HepG2 (cell line): ENCODE measurements around the gene SLAMF8. TPM values are rescaled to one million over a fixed set of nuclear protein-coding genes. Genes with fewer than 3 reads are reported as not detected.

Experiments used
- ATAC-seq: fragments of 200-7000 bp; cut with Tn5 transposase; 3 replicates; pipeline ENCODE4 v1.9.1; 2020; ENCODE audit warnings: mild to moderate bottlenecking, moderate library complexity
- BruUV-seq: library from RNA; stranded (reverse); fragments of 400-500 nt; replicated peaks from 2 replicates; lab custom pipeline; 2021; lab: Mats Ljungman, UMichigan
- CTCF ChIA-PET: fragments of 300-600 bp; formaldehyde crosslinking; extraction: SDS; loops from one replicate; lab custom pipeline; 2021; ENCODE audit warnings: low total read pairs, inconsistent platforms, low intra/inter-chr PET ratio; lab: Yijun Ruan, JAX
- POLR2A ChIA-PET: fragments of 350-600 bp; sonication (Branson Sonifier 250); formaldehyde crosslinking; loops from one replicate; lab custom pipeline; 2020; ENCODE audit warnings: antibody characterized with exemption, inconsistent platforms; lab: Yijun Ruan, JAX
- DNase-seq: peaks from one replicate; pipeline ENCODE4 v3.0.0-alpha.2; 2015; ENCODE audit warnings: low spot score
- FAIRE-seq: peaks from 3 replicates; lab custom pipeline; 2011; peaks lifted over from hg19 to GRCh38; lab: Jason Lieb, UNC
- H2AFZ ChIP-seq: one replicate; pipeline ENCODE4 v1.6.1; 2011; ENCODE audit warnings: low read length, inconsistent platforms
- H3K27ac ChIP-seq: fragments of 300-600 bp; 3 replicates; pipeline ENCODE4 v1.8.0; 2011; ENCODE audit warnings: mixed run types, mild to moderate bottlenecking, mixed read lengths, low read length, inconsistent platforms; ENCODE audit not compliant: insufficient read depth; ENCODE audit errors: extremely low read length
- H3K27me3 ChIP-seq, 2 experiments: fragments of 200-600 bp in 1 of 2; 2 replicates in 1 of 2; 3 replicates in 1 of 2; pipeline versions ENCODE4 v1.6.0 to v1.8.0; 2011; ENCODE audit warnings: low read length in 2 of 2, mild to moderate bottlenecking in 2 of 2, moderate library complexity in 2 of 2, inconsistent platforms in 1 of 2; ENCODE audit not compliant: insufficient read depth in 2 of 2, control insufficient read depth in 1 of 2
- H3K36me3 ChIP-seq, 2 experiments: fragments of 200-600 bp in 1 of 2; replicated peaks in 1 of 2; 2 replicates in 1 of 2; 3 replicates in 1 of 2; pipeline versions ENCODE4 v1.5.1 to v1.8.0; 2011; ENCODE audit warnings: low read length in 2 of 2, inconsistent platforms in 1 of 2; ENCODE audit not compliant: insufficient read depth in 2 of 2, control insufficient read depth in 1 of 2
- H3K4me1 ChIP-seq: 2 replicates; pipeline ENCODE4 v1.5.1; 2012; ENCODE audit warnings: low read length, inconsistent platforms; ENCODE audit not compliant: insufficient read depth
- H3K4me2 ChIP-seq: 2 replicates; pipeline ENCODE4 v1.6.0; 2011; ENCODE audit warnings: low read depth, low read length, inconsistent platforms
- H3K4me3 ChIP-seq, 3 experiments: fragments of 200-600 bp in 1 of 3; sonication (generic), shearing (Covaris generic) in 1 of 3; replicated peaks in 1 of 3; 2 replicates each; pipeline ENCODE4 v1.5.1; 2011 to 2016; ENCODE audit warnings: low read length in 3 of 3, inconsistent platforms in 2 of 3, low read depth in 2 of 3, mild to moderate bottlenecking in 2 of 3, control low read depth in 1 of 3, mixed read lengths in 1 of 3; ENCODE audit not compliant: insufficient read depth in 1 of 3
- H3K79me2 ChIP-seq: one replicate; pipeline ENCODE4 v1.6.1; 2011; ENCODE audit warnings: low read length, inconsistent platforms; ENCODE audit not compliant: insufficient read depth
- H3K9ac ChIP-seq: 2 replicates; pipeline ENCODE4 v1.6.0; 2011; ENCODE audit warnings: mild to moderate bottlenecking, low read depth, low read length, inconsistent platforms; ENCODE audit not compliant: insufficient read depth
- H3K9me3 ChIP-seq: 2 replicates; pipeline ENCODE4 v1.5.1; 2012; ENCODE audit warnings: mild to moderate bottlenecking, low read length
- H4K20me1 ChIP-seq: 2 replicates; pipeline ENCODE4 v1.6.0; 2011; ENCODE audit warnings: inconsistent platforms, mild to moderate bottlenecking, low read length, moderate library complexity; ENCODE audit not compliant: insufficient read depth
- BHLHE40 ChIP-seq: IDR thresholded peaks from 2 replicates; pipeline ENCODE4 v1.6.1; 2011; ENCODE audit warnings: low read length, improper control_type of control experiment
- CREB1 ChIP-seq, 2 experiments: fragments of 450-650 bp in 1 of 2; IDR thresholded peaks; 2 replicates each; pipeline ENCODE4 v1.6.1; 2016 to 2017; ENCODE audit warnings: control low read depth in 1 of 2, mild to moderate bottlenecking in 1 of 2, missing compliant biosample characterization in 1 of 2, missing genetic modification characterization in 1 of 2
- HHEX ChIP-seq: IDR thresholded peaks from 2 replicates; pipeline ENCODE4 v1.6.1; 2016; ENCODE audit warnings: control low read depth
- NCOA5 ChIP-seq: sonication (generic); formaldehyde crosslinking; IDR thresholded peaks from 2 replicates; pipeline ENCODE4 v1.4.0; 2020; ENCODE audit warnings: missing genetic modification reagents
- ZFP90 ChIP-seq: sonication (generic); formaldehyde crosslinking; IDR thresholded peaks from 2 replicates; pipeline ENCODE4 v1.8.0; 2022; ENCODE audit warnings: missing genetic modification reagents, mild to moderate bottlenecking, inconsistent platforms, borderline replicate concordance
- ZNF619 ChIP-seq: sonication (generic); formaldehyde crosslinking; IDR thresholded peaks from 2 replicates; pipeline ENCODE4 v1.4.0; 2020; ENCODE audit warnings: mild to moderate bottlenecking, missing genetic modification reagents
- ZNF790 ChIP-seq: sonication (generic); formaldehyde crosslinking; IDR thresholded peaks from 2 replicates; pipeline ENCODE4 v1.8.0; 2022; ENCODE audit warnings: missing genetic modification reagents, mild to moderate bottlenecking, borderline replicate concordance
- WGBS: methylation state at CpG from one replicate; pipeline ENCODE4 v1.1.6; 2017; ENCODE audit warnings: low lambda C conversion rate; 5-methylcytosine and 5-hydroxymethylcytosine counted together
- in situ Hi-C: cut with HindIII; loops from 2 replicates; pipeline ENCODE4 v1.10.0; 2017; ENCODE audit warnings: low pct_unique_long_range_greater_than_20kb; ENCODE audit not compliant: extremely low pct_ligation_motif_present
- intact Hi-C: fragments of 100-400 bp; cut with micrococcal nuclease; formaldehyde crosslinking; loops from one replicate; pipeline ENCODE4 v1.10.0; 2022; ENCODE audit not compliant: unreplicated experiment
- polyA plus RNA-seq, 8 experiments: library from polyadenylated mRNA; depleted of rRNA in 3 of 8; stranded (reverse) in 7 of 8; unstranded in 1 of 8; fragments of >200 nt; fragmentation: Illumina TruSeq in 4 of 8; extraction: Trizol in 4 of 8; gene quantifications; 2 replicates each; pipeline versions ENCODE4 v1.2.1 to v1.2.3, GENCODE V29; 2011 to 2016; ENCODE audit warnings: low read depth in 4 of 8, missing spikeins in 1 of 8, mixed read lengths in 1 of 8; ENCODE audit not compliant: insufficient read depth in 1 of 8
- total RNA-seq, 5 experiments: library from RNA; depleted of rRNA; stranded (reverse); fragments of >200 nt; fragmentation: Illumina TruSeq; extraction: Trizol; gene quantifications; 2 replicates each; pipeline ENCODE4 v1.2.3, GENCODE V29; 2016; ENCODE audit warnings: low read depth in 1 of 5
- TF ChIP-seq, protein P1 (sequence below): IDR thresholded peaks from 2 replicates; pipeline ENCODE4 v1.6.1; 2016; ENCODE audit warnings: low read depth, missing genetic modification reagents, missing compliant biosample characterization
- TF ChIP-seq, protein P2 (sequence below): sonication (generic); formaldehyde crosslinking; IDR thresholded peaks from 2 replicates; pipeline ENCODE4 v1.4.0; 2020; ENCODE audit warnings: low read depth, missing genetic modification reagents

The SLAMF8 gene
- total and polyA plus RNA-seq, 2 of the 13 experiments (the other 11 are each of a cell fraction or from before 2014, with no cell fraction given) = not detected

DNA sequence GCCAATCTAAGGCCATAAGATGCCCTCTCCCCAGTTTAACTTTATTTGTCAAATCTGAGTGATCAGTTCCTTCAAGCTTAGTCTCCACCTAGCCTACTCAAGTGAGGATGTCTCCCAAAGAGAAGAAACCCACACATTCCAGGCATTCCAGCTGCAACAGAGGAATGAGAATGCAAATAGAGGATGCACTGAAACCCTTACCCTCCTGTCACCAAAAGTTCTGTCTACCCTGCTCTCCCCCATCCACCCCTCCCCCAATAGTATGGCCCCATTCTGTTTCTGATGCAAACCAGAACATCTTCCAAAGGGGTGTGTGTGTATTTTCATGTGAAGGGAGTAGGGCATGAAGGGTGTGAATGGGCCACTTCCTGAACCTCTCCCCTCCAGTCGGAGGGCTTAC lies 42.9 kb upstream of the SLAMF8 start:
- Histone ChIP-seq H4K20me1 (no peaks in the 10 kb centered on the region), H3K4me3 (no peak overlapping the region), H2AFZ (no peak overlapping the region), H3K79me2 (no peaks in the 10 kb centered on the region), H3K9me3 (no peaks in the 10 kb centered on the region), H3K36me3 (no peaks in the 10 kb centered on the region), H3K9ac (no peak overlapping the region), H3K4me2 (no peak overlapping the region), H3K4me1 (no peaks in the 10 kb centered on the region), H3K27ac (no peak overlapping the region), H3K27me3 (no peaks in the 10 kb centered on the region)
- intact Hi-C loops (no loop called here), in situ Hi-C loops (no loop called here)
- FAIRE-seq = no peak
- ChIA-PET POLR2A (no interaction called here), CTCF (no interaction called here)
- TF ChIP-seq NCOA5 (CRISPR knock-in tag) (no peak), BHLHE40 (no peak), ZNF619 (CRISPR knock-in tag) (no peak), ZNF790 (no peak), ZFP90 (CRISPR knock-in tag) (no peak), CREB1 (IDR thresholded peaks at IDR 0.05) (no peak), CREB1 (CRISPR knock-in tag; IDR thresholded peaks at IDR 0.05) (no peak), HHEX (no peak)
- TF ChIP-seq, protein P1, sequence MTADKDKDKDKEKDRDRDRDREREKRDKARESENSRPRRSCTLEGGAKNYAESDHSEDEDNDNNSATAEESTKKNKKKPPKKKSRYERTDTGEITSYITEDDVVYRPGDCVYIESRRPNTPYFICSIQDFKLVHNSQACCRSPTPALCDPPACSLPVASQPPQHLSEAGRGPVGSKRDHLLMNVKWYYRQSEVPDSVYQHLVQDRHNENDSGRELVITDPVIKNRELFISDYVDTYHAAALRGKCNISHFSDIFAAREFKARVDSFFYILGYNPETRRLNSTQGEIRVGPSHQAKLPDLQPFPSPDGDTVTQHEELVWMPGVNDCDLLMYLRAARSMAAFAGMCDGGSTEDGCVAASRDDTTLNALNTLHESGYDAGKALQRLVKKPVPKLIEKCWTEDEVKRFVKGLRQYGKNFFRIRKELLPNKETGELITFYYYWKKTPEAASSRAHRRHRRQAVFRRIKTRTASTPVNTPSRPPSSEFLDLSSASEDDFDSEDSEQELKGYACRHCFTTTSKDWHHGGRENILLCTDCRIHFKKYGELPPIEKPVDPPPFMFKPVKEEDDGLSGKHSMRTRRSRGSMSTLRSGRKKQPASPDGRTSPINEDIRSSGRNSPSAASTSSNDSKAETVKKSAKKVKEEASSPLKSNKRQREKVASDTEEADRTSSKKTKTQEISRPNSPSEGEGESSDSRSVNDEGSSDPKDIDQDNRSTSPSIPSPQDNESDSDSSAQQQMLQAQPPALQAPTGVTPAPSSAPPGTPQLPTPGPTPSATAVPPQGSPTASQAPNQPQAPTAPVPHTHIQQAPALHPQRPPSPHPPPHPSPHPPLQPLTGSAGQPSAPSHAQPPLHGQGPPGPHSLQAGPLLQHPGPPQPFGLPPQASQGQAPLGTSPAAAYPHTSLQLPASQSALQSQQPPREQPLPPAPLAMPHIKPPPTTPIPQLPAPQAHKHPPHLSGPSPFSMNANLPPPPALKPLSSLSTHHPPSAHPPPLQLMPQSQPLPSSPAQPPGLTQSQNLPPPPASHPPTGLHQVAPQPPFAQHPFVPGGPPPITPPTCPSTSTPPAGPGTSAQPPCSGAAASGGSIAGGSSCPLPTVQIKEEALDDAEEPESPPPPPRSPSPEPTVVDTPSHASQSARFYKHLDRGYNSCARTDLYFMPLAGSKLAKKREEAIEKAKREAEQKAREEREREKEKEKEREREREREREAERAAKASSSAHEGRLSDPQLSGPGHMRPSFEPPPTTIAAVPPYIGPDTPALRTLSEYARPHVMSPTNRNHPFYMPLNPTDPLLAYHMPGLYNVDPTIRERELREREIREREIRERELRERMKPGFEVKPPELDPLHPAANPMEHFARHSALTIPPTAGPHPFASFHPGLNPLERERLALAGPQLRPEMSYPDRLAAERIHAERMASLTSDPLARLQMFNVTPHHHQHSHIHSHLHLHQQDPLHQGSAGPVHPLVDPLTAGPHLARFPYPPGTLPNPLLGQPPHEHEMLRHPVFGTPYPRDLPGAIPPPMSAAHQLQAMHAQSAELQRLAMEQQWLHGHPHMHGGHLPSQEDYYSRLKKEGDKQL (CRISPR knock-in tag) = no peak
- TF ChIP-seq, protein P2, sequence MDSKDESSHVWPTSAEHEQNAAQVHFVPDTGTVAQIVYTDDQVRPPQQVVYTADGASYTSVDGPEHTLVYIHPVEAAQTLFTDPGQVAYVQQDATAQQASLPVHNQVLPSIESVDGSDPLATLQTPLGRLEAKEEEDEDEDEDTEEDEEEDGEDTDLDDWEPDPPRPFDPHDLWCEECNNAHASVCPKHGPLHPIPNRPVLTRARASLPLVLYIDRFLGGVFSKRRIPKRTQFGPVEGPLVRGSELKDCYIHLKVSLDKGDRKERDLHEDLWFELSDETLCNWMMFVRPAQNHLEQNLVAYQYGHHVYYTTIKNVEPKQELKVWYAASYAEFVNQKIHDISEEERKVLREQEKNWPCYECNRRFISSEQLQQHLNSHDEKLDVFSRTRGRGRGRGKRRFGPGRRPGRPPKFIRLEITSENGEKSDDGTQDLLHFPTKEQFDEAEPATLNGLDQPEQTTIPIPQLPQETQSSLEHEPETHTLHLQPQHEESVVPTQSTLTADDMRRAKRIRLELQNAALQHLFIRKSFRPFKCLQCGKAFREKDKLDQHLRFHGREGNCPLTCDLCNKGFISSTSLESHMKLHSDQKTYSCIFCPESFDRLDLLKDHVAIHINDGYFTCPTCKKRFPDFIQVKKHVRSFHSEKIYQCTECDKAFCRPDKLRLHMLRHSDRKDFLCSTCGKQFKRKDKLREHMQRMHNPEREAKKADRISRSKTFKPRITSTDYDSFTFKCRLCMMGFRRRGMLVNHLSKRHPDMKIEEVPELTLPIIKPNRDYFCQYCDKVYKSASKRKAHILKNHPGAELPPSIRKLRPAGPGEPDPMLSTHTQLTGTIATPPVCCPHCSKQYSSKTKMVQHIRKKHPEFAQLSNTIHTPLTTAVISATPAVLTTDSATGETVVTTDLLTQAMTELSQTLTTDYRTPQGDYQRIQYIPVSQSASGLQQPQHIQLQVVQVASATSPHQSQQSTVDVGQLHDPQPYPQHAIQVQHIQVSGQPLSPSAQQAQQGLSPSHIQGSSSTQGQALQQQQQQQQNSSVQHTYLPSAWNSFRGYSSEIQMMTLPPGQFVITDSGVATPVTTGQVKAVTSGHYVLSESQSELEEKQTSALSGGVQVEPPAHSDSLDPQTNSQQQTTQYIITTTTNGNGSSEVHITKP (CRISPR knock-in tag) = no peak
- DNase-seq = no peak
- WGBS = 0% methylated on average over 1 of the region's 1 CpG
- no TSS peak for BruUV-seq
- ATAC-seq = no peak
